Colonic mucosa (tissue), 4 donors: ENCODE data around the gene AAK1. TPM values are rescaled to one million over a fixed set of nuclear protein-coding genes. Genes with fewer than 3 reads are reported as not detected.
A peak's percentile ranks its signal among the peaks of the same experiment; 100 is the strongest.

Experiments
- DNase-seq: peaks from one replicate; pipeline ENCODE4 v3.0.0-alpha.2; 2020
- H3K27ac ChIP-seq: fragments of 200-600 bp; one replicate; pipeline ENCODE4 v1.8.0; 2021
- H3K27me3 ChIP-seq: fragments of 200-600 bp; one replicate; pipeline ENCODE4 v1.8.0; 2021
- H3K36me3 ChIP-seq: fragments of 200-600 bp; one replicate; pipeline ENCODE4 v1.8.0; 2021
- H3K4me1 ChIP-seq: fragments of 200-600 bp; one replicate; pipeline ENCODE4 v1.8.0; 2021; ENCODE audit warnings: mild to moderate bottlenecking
- H3K4me3 ChIP-seq: fragments of 200-600 bp; one replicate; pipeline ENCODE4 v1.8.0; 2021
- H3K9ac ChIP-seq, 2 donors: one replicate each; pipeline ENCODE4 v1.7.0; 2013; ENCODE audit warnings: control low read depth in 2 of 2, low read depth in 2 of 2, low read length in 2 of 2
- H3K9me3 ChIP-seq: fragments of 200-600 bp; one replicate; pipeline ENCODE4 v1.8.0; 2021
- intact Hi-C: fragments of 100-400 bp; cut with DNase I; formaldehyde crosslinking; loops from one replicate; pipeline ENCODE4 v1.14.1; 2022
- total RNA-seq, 2 donors: library from RNA; stranded (reverse); fragmentation: NEBNext Ultra II Directional in 1 of 2; extraction: Animal tissue kit (Norgen Biotek cat#: 25700) in 1 of 2; gene quantifications; one replicate each; pipeline ENCODE4 v1.2.1, GENCODE V29; 2021
- TF ChIP-seq, protein P1 (sequence below): fragments of 200-600 bp; IDR thresholded peaks from one replicate; pipeline ENCODE4 v1.8.0; 2022; ENCODE audit warnings: antibody characterized with exemption, mild to moderate bottlenecking
- donor health status: healthy.
- donor health status: DM: no; HTN: no; CAD: no.
- donor health status: DM: no; HTN: no; CAD: no.

Gene AAK1
- total RNA-seq, 2 donors from 2014 or later, result 33.5 to 41.7 TPM

DNA sequence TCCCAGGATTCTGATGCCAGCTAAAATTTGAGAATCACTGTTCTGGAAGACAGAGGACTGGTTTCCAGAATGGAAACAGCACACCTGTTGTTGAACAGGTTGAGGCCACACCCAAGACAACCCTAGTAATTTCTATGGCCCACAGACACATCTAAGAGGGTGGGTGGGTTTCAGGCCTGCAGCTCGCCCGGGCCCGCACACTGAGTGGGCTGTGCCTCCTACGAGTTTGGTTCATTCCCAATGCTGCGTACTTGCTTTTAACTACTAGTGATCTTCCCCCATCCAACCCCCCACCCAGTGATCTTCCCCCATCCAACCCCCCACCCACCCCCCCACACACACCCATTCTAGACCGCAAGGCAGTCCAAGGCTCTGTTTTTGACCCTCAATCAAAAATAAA is 205.0 kb downstream of the AAK1 start:
- no peak for DNase-seq
- no peak overlapping the region for H3K27ac ChIP-seq
- no peaks in the 10 kb centered on the region for H3K9me3 ChIP-seq
- H3K27me3 ChIP-seq, result no peaks in the 10 kb centered on the region
- TF ChIP-seq, protein P1, sequence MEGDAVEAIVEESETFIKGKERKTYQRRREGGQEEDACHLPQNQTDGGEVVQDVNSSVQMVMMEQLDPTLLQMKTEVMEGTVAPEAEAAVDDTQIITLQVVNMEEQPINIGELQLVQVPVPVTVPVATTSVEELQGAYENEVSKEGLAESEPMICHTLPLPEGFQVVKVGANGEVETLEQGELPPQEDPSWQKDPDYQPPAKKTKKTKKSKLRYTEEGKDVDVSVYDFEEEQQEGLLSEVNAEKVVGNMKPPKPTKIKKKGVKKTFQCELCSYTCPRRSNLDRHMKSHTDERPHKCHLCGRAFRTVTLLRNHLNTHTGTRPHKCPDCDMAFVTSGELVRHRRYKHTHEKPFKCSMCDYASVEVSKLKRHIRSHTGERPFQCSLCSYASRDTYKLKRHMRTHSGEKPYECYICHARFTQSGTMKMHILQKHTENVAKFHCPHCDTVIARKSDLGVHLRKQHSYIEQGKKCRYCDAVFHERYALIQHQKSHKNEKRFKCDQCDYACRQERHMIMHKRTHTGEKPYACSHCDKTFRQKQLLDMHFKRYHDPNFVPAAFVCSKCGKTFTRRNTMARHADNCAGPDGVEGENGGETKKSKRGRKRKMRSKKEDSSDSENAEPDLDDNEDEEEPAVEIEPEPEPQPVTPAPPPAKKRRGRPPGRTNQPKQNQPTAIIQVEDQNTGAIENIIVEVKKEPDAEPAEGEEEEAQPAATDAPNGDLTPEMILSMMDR, result no peak
- no peaks in the 10 kb centered on the region for H3K36me3 ChIP-seq
- intact Hi-C loops, result no loop called here
- peaks cover 4% of the 10 kb centered on the region for H3K4me1 ChIP-seq
- no peak overlapping the region for H3K4me3 ChIP-seq
- H3K9ac ChIP-seq, result no peak overlapping the region

DNA sequence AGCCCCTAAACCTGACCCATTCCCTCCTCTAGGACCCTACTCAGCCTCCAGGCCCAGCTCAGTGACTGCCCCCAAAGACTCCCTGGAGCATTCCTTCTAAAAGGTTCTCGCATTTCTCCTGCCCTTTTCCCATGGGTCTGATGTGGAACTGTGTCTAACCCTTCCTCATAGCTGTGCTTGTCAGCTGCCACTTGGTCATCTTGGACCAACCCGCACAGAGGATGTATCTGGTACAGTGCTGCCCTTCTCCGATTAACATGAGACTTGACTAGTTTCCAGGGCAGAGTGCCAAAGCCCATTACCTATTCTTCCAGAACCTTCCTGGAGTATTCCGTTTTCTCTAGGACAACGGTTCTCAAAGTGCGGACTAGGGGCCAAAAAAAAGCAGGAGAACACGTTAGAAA is 205.8 kb downstream of the AAK1 start:
- peak overlapping the region; percentile 99 for H3K27ac ChIP-seq
- H3K36me3 ChIP-seq, result no peaks in the 10 kb centered on the region
- TF ChIP-seq, protein P1, result no peak
- H3K4me1 ChIP-seq, result peaks cover 4% of the 10 kb centered on the region
- intact Hi-C loops, result no loop called here
- no peaks in the 10 kb centered on the region for H3K27me3 ChIP-seq
- peak overlapping the region; percentile 89 to 92 for H3K9ac ChIP-seq
- no peaks in the 10 kb centered on the region for H3K9me3 ChIP-seq
- peak; percentile 68 for DNase-seq
- peak overlapping the region; percentile 81 for H3K4me3 ChIP-seq

DNA sequence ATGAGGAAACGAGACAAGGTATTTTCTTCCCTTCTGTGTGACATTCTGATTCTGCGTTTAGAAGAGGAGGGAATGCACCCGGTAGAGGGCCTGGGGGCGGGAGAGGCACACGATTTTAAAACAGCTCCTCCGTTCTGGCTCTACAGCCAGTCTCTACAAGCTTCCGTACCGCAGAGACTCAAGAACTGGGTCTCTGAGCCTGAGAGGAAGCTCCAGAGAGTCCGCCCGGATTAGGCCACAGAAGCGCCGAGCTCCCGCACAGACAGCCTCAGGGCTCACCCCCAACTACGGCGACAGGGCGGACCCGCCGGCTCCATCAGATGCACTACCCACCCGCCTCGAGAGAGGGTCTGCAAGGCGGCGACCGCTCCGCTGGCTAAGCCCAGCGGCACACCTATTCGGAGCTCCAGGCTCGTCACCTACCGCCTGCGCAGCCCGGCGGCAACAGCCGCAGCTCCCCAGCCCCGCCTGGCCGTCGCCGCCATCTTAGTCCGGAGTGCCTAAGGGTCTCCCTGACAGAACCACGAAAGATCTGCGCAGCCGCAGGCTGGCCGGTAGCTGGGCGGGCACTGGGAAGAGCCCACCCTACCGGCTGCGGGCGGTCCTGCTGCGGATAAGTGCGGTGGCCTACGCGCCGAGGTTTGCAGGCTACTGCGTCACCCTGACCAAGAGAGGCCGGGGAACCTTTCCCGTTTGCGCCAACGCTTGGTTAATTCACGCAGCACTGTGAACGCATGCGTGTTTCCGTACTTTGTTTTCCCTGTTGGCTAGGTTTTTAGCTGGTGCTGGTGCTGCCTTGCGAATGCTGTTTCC is 206.4 kb downstream of the AAK1 start, which contains the start of gene NFU1:
Gene NFU1, minus strand, starts transcription at position 498 of the 813 bp plus-strand sequence. Its CDS starts 13 bp downstream, at position 485.
- peak; percentile 90 for DNase-seq
- Histone ChIP-seq H3K27me3 (no peaks in the 10 kb centered on the region), H3K36me3 (no peaks in the 10 kb centered on the region), H3K4me3 (peak within 1 kb of the TSS; percentile 81), H3K27ac (peak within 1 kb of the TSS; percentile 99), H3K4me1 (peaks cover 4% of the 10 kb centered on the region), H3K9ac (peak within 1 kb of the TSS; percentile 89 to 92), H3K9me3 (no peaks in the 10 kb centered on the region)
- intact Hi-C loops, result no loop called here
- TF ChIP-seq, protein P1, result no peak

DNA sequence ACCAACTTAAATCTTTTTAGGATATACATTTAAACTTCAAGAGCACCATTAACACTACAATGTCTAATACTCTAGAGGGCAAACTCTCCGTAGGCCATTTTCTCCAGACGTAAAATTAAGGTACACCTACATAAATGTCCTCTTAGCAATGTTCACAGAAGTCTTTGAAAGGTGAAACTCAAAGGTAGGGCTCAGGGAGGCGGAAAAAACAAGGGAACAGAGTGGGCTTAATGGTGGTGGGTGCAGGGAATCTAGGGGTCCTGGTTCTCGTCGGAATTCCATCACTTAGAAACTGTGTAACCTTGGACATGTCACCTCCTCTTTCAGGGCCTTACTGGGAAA is 207.0 kb downstream of the AAK1 start:
- Histone ChIP-seq H3K4me1 (peaks cover 4% of the 10 kb centered on the region), H3K27me3 (no peaks in the 10 kb centered on the region), H3K36me3 (no peaks in the 10 kb centered on the region), H3K4me3 (peak overlapping the region; percentile 81), H3K9ac (peak overlapping the region; percentile 89 to 92), H3K27ac (peak overlapping the region; percentile 99), H3K9me3 (no peaks in the 10 kb centered on the region)
- peak; percentile 28 for DNase-seq
- TF ChIP-seq, protein P1, result no peak
- intact Hi-C loops, result no loop called here

DNA sequence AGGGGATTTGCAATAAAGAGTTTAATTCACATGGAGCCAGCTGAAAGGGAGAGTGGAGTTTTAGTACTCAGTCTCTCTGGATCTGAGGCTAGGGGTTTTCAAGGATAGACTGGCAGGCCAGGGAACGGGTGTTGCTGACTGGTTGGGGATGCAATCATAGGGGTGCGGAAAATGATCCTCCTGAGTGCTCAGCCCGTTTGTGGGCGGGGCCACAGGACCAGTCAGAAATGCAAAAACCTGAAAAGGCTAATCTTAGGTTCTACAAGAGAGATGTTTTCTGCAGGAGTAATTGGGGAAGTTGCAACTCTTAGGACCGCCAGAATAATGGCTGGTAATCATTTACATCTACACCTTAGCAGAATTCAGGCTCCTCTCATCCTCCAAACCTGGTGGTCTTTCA is 208.8 kb downstream of the AAK1 start:
- Histone ChIP-seq H3K27ac (no peak overlapping the region), H3K4me3 (no peak overlapping the region), H3K4me1 (peaks cover 4% of the 10 kb centered on the region), H3K36me3 (no peaks in the 10 kb centered on the region), H3K27me3 (no peaks in the 10 kb centered on the region), H3K9ac (no peak overlapping the region), H3K9me3 (no peaks in the 10 kb centered on the region)
- no peak for DNase-seq
- TF ChIP-seq, protein P1, result no peak
- intact Hi-C loops, result no loop called here
